K562 (cell line): ENCODE measurements around the gene EPHA1. TPM values are rescaled to one million over a fixed set of nuclear protein-coding genes. Genes with fewer than 3 reads are reported as not detected.
A peak's percentile ranks its signal among the peaks of the same experiment; 100 is the strongest.

Experiments
- DDX20 ChIP-seq: fragments of 450-650 bp; IDR thresholded peaks from 2 replicates; pipeline ENCODE4 v1.6.1; 2016; ENCODE audit warnings: missing genetic modification characterization, low read depth, mild to moderate bottlenecking, missing compliant biosample characterization, moderate library complexity
- ELF1 ChIP-seq: fragments of 200-800 bp; sonication (Bioruptor generic); IDR thresholded peaks from 2 replicates; pipeline ENCODE4 v1.6.1; 2016; ENCODE audit warnings: missing genetic modification characterization, missing compliant biosample characterization
- ETV1 ChIP-seq: fragments of 450-650 bp; conservative IDR thresholded peaks from 2 replicates; pipeline ENCODE4 v1.6.1; 2016; ENCODE audit warnings: missing genetic modification characterization, control low read depth, low read depth, missing compliant biosample characterization
- SRSF1 ChIP-seq: fragments of 200-400 bp; formaldehyde crosslinking; IDR thresholded peaks from 2 replicates; pipeline ENCODE4 v1.6.1; 2017; ENCODE audit warnings: mild to moderate bottlenecking, low read depth, low read length, moderate library complexity
- TEAD1 ChIP-seq, 2 experiments: fragments of 450-650 bp in 1 of 2; sonication (generic) in 1 of 2; formaldehyde crosslinking; IDR thresholded peaks; 2 replicates each; pipeline versions ENCODE4 v1.4.0 to v1.8.0; 2020 to 2022; ENCODE audit warnings: mild to moderate bottlenecking in 2 of 2, missing genetic modification reagents in 1 of 2
- ZNF146 ChIP-seq: IDR thresholded peaks from one replicate; pipeline ENCODE4 v1.6.1; 2018; ENCODE audit warnings: missing compliant biosample characterization; ENCODE audit not compliant: unreplicated experiment
- ZNF197 ChIP-seq: fragments of 200-800 bp; sonication (Bioruptor generic); IDR thresholded peaks from 2 replicates; pipeline ENCODE4 v1.6.1; 2016; ENCODE audit warnings: low read depth, missing genetic modification characterization, missing compliant biosample characterization
- ZNF584 ChIP-seq: fragments of 200-800 bp; sonication (Bioruptor generic); IDR thresholded peaks from 2 replicates; pipeline ENCODE4 v1.6.1; 2016; ENCODE audit warnings: low read depth, mild to moderate bottlenecking, missing genetic modification characterization, missing compliant biosample characterization
- polyA plus RNA-seq, 8 experiments: library from polyadenylated mRNA; depleted of rRNA in 4 of 8; stranded (reverse) in 5 of 8; unstranded in 3 of 8; fragments of >200 nt; fragmentation: Nextera tagmentation in 2 of 8; fragmentation: Illumina TruSeq in 1 of 8; extraction: Ambion mirVana in 2 of 8; extraction: Trizol in 1 of 8; gene quantifications; 2 replicates each; pipeline versions ENCODE4 v1.2.1 to v1.2.3, GENCODE V29; 2011 to 2014; ENCODE audit warnings: inconsistent platforms in 1 of 8, missing spikeins in 1 of 8
- total RNA-seq, 7 experiments: library from RNA; depleted of rRNA in 6 of 7; stranded (reverse); fragments of >200 nt in 6 of 7; fragmentation: Illumina TruSeq in 2 of 7; extraction: Trizol in 2 of 7; gene quantifications; 2 replicates each; pipeline versions ENCODE4 v1.2.1 to v1.2.3, GENCODE V29; 2011 to 2021; ENCODE audit warnings: low replicate concordance in 1 of 7
- TF ChIP-seq, protein P1 (sequence below), 2 experiments: IDR thresholded peaks in 1 of 2; conservative IDR thresholded peaks in 1 of 2; 2 replicates each; pipeline ENCODE4 v1.6.1; 2016; ENCODE audit warnings: low read depth in 2 of 2, mild to moderate bottlenecking in 1 of 2, missing compliant biosample characterization in 1 of 2, missing genetic modification characterization in 1 of 2, moderate library complexity in 1 of 2
- TF ChIP-seq, protein P2 (sequence below), 2 experiments: fragments of 250-450 bp in 1 of 2; fragments of 450-650 bp in 1 of 2; sonication (Bioruptor Pico) in 1 of 2; IDR thresholded peaks; 2 replicates each; pipeline versions ENCODE4 v1.6.1 to v1.8.0; 2016 to 2021; ENCODE audit warnings: mild to moderate bottlenecking in 2 of 2, moderate library complexity in 2 of 2, missing compliant biosample characterization in 1 of 2, missing genetic modification characterization in 1 of 2

The EPHA1 gene
- total and polyA plus RNA-seq, 9 of the 15 experiments (the other 6 are each of a cell fraction or from before 2014, with no cell fraction given), result 0.22 to 0.57 (median 0.32) TPM; not detected in 6

DNA sequence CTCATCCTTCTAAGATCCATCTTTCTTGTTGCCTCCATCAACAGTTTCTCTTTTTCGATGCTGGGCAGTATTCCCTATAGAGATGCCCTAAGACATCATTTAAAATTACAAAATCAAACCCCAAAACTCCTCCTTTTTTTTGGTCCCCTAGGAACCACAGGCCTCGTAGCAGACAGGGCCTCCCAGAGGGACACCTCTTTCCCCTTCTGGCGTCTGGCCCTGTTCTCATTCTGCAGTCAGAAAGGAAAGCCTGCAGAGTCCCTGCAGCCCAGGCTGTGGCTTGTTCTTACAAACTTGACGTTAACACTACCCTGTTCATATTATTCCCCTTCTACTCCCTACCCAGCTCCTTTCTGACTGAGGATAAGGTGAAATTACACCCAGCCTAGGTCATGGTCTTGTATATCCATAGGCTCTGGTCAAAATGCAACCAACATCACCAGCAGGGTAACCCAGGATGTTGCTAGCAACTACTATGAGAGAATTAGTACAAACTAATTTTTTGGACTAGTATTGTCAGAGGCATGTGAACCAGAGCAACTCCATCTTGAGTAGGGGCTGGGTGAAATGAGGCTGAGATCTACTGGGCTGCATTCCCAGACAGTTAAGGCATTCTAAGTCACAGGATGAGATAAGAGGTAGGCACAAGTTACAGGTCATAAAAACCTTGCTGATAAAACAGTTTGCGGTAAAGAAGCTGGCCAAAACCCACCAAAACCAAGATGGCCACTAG is 3.5 kb upstream of the EPHA1 start (continued):
- TF ChIP-seq, protein P1, sequence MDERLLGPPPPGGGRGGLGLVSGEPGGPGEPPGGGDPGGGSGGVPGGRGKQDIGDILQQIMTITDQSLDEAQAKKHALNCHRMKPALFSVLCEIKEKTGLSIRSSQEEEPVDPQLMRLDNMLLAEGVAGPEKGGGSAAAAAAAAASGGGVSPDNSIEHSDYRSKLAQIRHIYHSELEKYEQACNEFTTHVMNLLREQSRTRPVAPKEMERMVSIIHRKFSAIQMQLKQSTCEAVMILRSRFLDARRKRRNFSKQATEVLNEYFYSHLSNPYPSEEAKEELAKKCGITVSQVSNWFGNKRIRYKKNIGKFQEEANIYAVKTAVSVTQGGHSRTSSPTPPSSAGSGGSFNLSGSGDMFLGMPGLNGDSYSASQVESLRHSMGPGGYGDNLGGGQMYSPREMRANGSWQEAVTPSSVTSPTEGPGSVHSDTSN (CRISPR knock-in tag; IDR thresholded peaks at IDR 0.05; ENCODE audit: low read depth), result no peak
- TF ChIP-seq, protein P1 (tag; conservative IDR thresholded peaks at IDR 0.05; ENCODE audit: low read depth), result peak; percentile 33; the same call in 1 of the 2 replicates
- peak; percentile 58; the same call in 1 of the 2 replicates for TF ChIP-seq DDX20 (tag)
- peak in 1 of 2 experiments; percentile 64; a peak in 1 of 4 replicates for TF ChIP-seq TEAD1 (CRISPR knock-in tag; IDR thresholded peaks at IDR 0.05)
- TF ChIP-seq ZNF146, result no peak
- TF ChIP-seq ELF1 (tag), result no peak
- TF ChIP-seq SRSF1, result no peak
- TF ChIP-seq ZNF584 (CRISPR knock-in tag), result 0 out of 2 replicates have a peak, but pooled peaks have one; percentile 40
- TF ChIP-seq ETV1 (tag), result 0 out of 2 replicates have a peak, but pooled peaks have one; percentile 26
- TF ChIP-seq ZNF197, result 0 out of 2 replicates have a peak, but pooled peaks have one; percentile 47
- TF ChIP-seq, protein P2, sequence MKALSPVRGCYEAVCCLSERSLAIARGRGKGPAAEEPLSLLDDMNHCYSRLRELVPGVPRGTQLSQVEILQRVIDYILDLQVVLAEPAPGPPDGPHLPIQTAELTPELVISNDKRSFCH (CRISPR knock-in tag; IDR thresholded peaks at IDR 0.05), result no peak
- TF ChIP-seq, protein P2 (tag; IDR thresholded peaks at IDR 0.05), result peak; percentile 93
- TF ChIP-seq, all 486 proteins: peak for 20
